ENCODE measurements around the gene DPF3.
"Not testable (repeated sequence)": the region's sequence is repeated elsewhere in the genome, so short reads cannot be mapped to it uniquely, and the experiment has no call there.

DPF3 gene

DNA sequence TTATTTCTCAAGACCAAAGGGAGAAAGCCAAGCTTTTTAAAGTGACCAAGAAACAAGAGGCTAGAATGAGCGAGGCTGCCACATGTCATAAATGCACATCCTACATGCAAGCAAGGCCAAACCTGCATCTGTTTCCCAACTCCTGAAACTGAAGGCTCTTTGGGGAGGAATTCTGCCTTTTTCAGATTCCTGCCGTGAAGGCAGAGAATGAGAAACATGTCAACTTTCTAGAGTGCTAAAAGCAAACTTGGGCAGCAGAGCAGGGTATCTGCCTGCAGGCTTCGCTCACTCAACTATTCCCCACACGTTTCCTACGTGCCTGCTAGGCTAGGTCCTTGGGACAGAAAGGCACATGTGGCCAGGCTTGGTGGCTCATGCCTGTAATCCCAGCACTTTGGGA is 15.2 kb downstream of the DPF3 start:
- DNase-seq = no peak

DNA sequence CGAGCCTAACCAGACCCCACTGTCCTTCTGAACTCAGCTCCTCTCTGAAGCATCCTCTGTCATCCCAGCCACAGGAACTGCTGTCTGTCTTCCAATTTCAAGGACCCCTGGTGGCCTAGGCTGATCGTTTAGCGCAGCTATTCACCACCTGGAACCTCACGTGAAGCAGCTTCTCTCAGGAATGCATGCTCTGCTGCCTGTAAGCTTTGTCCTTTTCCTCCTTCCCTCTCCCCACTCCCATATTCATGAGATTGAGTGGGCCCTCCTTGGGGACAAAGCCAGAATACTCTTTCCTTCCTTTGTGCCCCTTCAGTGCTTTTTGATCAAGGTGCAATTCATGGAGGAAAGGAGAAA is 17.2 kb downstream of the DPF3 start:
- no peak for DNase-seq

DNA sequence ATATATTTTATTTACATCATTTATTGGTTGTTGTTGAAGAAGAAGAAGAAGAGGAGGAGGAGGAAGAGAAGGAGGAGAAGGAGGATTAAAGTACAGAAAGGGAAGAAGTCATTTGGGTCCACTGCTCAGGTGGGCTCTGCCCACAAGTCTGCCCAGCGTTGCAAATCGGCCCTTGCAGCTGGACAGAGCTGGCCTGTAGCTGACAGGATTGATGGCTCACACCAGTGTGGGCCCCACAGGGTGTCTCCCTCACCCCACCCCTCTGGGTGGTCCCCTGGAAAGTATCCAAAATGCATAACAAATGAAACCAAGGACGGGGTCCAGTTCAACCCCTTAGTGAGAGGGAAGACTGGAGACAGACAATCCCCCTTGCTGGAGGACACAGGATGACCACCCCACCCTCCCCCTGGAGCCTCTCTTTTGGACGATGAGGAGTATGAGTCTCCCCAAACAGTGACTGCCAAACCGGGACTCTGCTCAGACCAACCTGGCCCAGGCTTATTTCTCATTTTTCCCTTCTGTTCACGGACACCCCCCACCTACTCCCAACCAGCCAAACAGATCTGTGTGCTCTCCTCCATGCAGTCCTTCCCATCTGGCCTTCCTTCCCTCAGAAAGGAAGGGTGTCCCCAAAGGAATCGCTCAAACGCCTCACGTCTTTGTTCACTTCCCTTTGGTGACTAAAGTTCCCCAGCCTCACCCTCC is 17.7 kb downstream of the DPF3 start:
- DNase-seq = no peak

DNA sequence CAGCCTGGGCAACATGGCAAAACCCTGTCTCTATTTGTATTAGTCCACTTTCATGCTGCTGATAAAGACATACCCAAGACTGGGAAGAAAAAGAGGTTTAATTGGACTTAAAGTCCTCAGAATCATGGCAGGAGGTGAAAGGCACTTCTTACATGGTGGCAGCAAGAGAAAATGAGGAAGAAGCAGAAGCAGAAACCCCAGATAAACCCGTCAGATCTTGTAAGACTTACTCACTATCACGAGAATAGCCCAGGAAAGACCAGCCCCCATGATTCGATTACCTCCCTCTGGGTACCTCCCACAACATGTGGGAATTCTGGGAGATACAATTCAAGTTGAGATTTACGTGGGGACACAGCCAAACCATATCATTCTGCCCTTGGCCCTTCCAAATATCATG is 23.0 kb downstream of the DPF3 start:
- DNase-seq = not testable (repeated sequence)

DNA sequence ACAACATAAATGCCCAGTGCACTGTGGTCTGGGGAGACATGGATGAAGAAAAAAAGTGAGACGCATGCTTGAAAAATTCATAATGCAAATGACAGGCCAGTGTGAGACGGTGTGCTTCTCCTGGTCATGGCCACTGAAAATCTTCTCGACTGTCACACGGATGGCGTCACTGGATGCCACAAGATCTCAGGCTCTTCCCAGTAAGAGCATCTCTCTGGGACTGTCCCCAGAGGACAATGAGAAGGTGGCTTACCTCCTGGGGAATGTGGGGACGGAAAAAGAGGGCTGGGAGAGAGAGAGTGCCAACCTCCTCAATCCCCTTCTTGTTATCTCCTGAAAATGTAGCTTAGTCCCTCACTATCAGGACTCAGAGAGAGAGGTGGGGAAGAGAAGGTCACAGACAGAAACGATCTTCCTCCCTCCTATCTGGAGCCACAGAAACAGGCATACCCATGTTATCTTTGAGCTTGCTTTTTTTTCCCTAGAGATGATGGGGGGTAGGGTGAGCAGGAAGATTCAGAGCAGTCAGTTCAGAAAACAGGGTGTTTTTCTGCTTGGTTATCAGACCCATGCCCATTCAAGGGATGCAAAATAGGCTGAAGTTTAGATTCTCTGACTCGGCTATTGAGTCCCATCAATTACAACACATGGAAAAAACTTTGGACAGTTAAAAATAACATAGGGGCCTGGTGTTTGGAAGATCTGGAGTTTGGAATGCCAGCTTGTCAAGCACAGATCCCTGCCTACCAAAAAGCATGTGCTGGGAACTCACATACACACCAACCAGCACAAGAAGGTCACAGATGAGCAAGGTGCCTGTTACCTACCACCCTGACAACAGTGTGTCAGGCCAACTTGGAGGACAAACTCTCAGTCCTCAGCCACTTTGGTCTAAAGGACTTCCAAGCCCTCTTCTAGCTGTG is 24.2 kb downstream of the DPF3 start:
- no peak for DNase-seq

DNA sequence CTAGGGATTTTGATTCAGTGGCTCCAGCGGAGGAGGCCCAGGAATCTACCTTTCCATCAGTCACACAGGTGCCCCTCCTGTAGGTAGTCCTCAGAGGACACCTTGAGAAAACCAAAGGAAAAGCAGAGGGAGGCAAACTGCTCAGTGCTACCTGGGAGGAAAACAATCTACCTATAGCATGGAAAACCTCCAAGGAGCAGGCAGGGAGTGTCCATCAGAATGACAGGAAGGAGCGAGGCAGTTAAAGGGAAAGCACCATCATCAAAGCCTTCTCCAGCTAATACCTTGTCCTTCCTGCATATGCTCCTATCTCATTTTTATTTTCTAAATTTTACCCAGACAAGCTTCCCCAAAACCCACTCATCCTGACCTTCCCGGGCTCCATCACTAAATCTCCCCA is 25.4 kb downstream of the DPF3 start:
- no peak for DNase-seq

DNA sequence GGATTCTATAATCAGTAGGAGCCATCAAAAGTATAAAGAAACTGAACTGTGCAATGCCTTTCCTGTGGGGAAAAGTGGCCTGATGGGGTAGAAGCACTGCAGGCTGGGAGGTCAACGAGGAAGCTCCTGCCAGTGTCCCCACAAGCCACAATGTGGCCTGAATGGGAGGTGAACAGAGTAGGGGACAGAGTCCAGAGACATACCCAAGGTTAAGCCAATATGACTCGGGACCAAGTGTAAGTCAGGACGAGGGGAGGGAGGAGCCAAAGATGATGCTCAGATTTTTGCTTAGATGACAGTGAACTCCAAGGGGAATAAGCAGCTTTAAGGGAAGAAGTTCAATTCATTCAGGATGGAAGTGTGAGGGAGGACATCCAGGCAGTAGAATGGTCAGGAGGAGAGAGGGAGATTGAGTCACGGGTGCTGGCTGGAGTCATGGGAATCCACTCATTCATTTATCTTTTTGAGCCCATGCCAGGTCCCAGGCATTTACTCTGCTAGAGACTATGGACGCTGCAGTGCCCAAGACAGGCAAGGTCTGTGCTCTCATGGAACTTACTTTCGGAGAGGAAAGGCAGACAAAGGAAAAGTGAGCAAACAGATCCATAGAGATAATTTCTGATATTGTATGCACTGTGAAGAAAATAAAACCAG is 29.1 kb downstream of the DPF3 start:
- DNase-seq = peak; percentile 38

DNA sequence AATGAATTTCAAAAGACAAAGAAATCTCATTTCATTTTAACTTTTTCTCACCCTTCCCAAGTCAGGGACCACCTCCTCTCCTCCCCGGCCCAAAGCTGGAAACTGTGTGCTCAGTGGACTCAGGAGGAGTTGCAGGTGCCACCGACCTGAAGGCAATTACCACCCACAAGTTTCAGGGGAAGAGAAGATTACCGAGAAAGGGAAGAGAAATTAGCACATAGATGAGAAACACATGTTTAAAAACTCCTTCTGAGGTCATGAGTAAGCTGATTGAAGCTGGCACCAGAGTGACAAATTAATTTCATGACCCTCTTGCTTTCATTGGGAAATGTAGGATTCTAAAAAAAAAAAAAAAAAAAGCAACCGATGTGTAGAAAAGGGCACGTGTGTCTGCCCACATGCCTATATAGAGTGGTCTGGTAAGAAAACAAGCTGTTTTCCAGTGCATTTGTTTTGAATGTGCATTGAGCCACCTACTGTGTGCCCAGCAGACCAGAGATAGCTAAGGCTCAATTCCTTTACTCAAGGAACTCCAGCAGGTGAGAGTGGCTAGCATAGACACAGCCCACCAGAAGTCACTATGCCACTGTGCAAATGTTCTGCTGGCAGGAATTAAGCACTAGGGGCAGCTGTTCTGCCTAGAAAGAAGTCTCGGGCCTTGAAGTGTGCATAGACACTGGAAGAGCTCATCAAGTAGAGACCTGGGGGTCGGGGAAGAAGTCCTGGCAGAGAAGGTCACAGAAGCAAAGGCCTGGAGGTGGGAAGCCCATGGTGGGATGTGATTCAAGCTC is 30.5 kb downstream of the DPF3 start:
- DNase-seq = no peak

DNA sequence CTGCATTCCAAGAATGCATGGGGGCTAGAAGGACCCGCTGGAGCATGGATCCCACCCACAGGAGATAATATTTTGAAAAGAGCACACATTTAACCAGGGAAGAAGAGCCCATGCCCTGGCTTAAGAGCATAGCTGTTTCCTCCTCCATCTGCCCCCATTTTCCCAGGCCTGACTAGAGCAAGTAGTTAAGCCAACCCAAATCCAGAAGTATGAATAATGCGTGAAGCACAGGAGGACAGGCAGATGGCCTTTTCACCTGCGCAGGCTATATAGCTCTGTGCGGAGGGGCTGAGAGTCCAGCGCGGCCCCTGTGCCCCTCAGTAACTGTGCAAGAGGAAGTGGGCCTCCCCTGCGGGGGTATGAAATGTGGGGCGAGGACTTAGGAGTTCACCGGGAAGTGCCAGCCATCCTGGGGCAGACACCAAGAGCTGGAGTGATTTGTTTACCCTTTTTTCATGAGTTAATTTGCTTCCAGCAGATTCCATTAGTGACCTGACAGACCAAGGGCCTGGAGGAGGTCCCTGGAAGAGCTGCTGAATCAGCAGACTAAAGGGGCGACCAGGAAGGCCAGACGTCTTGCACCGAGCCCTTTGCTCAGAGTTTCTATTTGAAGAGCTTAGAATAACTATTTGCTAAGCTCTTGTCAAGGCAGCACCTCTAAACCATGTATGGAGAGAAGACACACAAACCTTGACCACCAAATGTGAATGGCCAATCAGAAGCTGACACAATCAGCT is 37.2 kb downstream of the DPF3 start:
- DNase-seq = no peak

DNA sequence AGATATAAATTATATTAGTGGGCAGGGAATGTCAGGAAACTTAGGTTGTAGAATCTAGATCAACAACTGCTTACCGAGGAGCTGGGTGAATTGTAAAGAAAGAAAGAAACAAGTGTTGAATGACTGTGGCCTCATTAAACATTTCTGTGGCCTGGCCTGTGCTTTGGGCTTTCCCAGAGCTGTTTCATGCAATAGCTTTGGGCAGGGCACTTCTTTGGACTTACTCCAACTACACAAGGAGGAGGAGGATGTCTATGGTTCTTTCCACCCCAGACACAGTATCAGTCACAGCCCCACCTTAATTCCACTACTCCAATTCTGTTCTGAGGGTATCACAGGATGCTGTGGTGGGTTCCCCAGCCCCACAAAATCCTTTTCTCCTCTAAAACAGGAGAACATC is 38.0 kb downstream of the DPF3 start:
- DNase-seq = peak; percentile 40

DNA sequence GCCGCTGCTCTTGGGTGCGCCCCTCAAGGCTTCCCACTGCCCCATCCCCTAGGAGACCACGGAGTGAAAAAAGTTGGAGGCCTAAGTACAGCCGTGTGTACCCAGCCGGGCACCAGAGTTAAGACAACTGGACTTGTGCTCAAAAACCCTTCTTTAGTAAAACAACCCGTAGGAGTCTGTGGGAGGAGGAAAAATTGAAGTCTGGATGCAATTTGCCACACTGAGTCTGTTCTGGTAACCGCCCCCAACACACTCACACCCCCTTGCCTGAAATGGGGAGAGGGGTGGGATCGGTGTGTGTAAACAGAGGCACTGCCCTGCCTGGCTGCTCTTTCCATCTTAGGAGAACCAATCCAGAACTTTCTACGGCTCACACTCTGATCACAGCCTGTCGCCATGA is 41.7 kb downstream of the DPF3 start:
- DNase-seq = no peak

DNA sequence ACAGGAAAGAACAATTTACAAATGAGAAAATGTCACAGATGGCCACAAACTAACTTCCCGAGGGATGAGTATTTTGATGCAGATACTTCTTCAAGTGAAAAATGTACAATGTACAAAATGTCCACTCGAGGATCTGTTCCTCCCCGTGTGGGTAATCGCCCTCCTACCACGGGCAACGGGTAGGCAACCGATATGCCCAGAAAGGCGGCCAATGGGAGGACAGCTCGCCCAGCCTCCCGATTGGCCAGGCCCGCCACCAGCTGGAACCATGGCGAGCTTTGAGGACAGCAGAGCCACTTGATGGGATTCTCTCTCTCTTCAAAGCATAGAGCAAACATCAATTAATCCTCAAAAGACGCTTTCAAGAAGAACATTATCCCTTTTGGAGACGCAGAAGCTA is 42.3 kb downstream of the DPF3 start:
- DNase-seq = no peak

DNA sequence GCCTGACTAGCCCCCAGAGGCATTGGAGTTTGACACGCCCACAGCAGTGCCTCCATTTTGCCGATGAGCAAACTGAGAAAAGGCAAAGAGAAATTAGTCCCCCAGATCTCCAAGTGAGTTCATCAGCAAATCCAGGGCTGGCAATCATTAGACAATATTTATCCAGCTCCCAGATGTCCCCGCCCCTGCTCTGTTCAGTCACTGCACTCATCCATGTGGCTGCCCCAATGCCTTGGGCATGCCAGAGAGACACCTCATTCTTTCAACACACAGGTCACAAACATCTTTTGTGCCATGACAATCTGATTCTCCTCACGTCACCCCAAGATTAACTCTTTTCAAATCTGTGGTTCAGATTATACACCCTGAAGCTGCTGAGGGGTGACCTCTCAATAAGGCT is 43.5 kb downstream of the DPF3 start:
- DNase-seq = no peak

DNA sequence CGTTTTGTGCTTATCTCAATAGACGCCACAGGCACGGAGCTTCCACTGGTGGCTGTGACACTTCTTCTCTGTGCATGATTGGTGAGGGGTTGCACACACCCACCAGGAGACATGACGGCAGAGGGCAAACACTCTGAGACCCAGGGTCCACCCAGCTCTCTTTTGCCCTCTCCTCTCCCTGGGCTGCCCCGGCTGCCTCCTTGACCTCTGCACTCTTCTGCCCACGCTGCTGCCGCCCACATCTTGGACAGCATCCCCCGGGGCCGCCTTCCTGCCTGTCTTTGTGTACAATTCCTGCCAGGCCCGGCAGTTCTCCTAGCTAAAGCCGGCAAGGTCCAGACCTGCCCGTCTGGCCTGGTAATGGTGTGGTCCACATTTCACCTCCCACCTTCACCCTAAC is 44.7 kb downstream of the DPF3 start:
- DNase-seq = no peak

DNA sequence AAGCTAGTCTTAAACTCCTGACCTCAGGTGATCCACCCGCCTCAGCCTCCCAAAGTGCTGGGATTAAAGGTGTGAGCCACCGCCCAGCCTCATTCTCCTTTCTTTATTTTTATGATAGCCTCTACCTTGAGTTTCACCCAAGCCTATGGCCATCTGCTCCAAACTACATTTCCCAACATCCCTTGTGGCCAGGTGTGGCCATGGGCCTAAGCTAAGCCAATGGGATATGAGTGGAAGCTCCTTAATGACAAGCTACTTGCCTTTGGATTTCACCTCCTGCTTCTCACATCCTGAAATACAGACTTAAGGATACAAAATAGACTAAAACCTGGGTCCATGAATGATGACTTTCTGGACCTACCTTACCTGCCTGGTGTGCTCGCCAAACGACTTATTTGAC is 46.2 kb downstream of the DPF3 start:
- no peak for DNase-seq

DNA sequence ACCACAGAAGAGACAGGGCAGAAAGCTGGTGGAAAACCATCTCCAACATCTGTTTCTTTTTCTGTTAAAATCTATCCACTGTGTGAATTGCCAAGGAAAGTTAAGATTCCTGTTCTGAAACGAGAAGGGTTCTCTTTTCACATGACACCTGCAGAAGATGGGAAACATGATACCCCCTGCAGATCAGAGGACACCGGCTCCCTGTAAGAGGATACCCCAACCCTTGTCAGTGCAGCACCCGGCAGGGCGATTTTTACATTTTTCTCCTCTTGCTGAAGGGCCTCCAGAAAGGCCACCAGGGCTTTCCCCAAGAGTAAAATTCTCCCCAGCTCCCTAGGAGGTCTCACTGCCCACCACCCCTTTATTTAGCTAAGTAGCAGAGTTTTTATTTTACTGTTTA is 48.2 kb downstream of the DPF3 start:
- no peak for DNase-seq

DNA sequence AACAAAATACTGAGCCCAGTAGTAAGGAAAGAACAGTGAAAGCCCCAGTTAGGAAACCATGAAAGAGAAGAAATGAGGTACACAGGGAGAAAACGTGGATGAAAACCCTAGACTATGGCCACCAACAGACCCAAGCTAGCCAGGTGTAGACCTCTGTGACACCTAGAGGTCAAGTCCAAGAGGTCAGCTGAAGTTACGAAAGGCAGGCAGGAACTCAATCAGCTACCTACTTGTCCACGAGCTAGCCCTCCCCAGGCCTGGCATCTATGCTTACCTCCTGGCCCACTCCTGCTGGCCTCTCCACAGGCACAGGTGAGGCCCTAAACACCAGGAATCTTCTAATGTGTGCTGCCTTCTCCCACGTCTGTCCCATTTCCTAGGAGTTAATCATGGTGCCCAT is 48.7 kb downstream of the DPF3 start:
- DNase-seq = no peak

DNA sequence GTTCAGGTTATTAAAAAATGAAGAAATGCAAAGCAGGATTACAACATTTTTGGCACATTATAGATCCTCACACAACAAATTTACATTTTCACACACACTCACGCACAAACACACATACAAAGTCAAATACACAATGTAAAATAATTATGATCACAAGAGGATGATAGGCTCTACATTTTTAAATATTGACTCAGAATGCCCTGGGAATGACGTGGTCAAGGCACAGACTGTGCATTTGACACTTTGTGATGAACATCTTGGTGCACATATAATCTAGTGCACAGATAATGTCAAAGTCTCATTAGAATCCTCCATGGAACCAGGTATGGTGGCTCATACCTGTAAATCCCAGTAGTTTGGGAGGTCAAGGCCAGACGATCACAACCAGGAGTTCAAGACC is 49.4 kb downstream of the DPF3 start:
- DNase-seq = no peak

DNA sequence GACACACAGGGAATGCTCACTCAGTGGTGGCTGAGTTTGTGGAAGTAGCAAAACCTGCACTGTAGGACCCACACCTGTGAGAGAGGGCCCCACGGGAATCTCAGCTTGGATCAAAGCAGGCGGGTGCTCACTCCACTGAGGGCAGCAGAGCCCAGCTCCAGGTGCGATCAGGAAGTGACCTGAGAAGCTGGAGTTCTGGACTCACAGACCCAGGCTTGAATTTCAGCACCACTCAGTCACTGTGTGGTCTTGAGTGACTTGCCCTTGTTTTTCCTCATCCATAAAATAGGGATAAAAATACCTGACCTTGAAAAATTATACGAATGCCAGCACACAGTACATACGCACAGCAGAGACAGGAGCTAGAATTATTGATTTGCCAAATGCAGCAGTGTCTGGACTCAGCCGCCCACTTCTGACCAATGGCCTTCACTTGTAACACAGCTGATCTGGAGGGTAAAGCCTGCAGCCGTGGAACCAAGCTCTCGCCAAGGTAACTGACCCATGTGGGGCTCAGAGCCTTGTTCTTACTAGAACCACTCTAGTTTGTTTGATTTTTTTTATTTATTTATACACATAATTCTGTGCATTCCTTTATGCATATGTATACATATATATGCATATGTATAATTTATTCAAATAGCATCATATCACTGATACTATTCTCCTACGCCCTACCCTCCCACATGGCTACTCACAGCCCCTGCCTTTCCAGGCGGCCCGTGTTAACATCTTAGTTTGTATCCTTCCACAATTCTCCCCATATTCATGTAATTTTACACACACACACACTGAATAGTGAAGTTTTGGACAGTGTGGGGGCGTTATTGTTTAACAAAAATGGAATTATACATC is 53.9 kb downstream of the DPF3 start:
- no peak for DNase-seq

DNA sequence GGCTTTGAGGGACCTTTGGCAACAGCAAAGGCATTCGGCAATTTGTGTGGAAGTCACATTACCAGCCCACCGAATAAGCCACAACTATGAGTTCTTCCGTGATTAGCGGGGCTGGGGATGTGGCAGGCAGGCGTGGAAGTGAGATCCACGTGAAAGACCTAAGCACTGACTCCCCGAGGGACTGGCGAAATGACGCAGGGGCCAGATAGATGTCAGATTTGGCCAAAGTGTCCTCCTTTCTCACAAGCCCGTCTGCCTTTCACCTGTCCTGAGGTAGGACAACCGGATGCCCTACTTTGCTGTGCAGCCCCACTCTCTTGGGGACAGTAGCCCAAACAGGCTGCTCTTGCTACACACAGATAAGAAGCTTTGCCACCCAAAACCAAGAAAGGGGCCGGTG is 54.5 kb downstream of the DPF3 start:
- DNase-seq = no peak

DNA sequence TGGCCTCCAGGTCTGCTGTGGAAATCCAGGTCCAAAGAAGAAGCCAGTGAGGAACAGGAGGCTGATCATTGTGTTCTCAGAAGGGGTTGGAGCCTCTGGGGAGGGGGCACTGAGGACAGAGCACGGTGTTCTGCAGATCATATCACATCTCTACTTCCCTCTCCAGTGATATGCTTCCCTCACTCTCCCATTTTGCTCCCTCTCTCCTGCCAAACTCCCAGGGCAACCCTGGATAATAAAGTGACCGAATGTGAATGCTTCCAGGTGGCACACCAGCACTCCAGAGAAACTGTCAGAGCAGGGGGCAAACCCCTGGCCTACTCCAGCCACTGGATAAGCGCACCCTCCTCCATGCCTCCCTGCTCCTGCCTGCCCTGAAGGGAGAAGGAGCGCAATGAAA is 57.8 kb downstream of the DPF3 start:
- no peak for DNase-seq

DNA sequence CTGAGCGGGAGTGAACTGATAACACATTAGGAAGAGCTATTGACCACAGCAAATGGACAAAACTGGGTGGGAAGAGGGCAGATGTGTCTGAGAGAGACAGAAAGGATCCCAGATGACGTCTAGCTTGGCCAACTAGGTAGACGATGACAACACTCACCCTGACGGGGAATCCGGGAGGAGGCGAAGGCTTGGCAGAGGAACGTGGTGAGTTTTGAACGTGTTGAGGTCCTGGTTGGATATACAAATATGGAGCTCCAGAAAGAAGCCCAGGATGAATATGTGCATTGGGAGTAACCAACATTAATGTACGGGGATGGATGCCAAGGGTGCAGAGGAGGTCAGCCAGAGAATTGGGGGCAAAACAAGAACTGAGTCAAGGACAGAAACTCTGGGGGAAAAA is 60.7 kb downstream of the DPF3 start:
- no peak for DNase-seq
